GM23338 (cell line): Measurements from ENCODE around the gene TNS3. TPM values are rescaled to one million over a fixed set of nuclear protein-coding genes. Genes with fewer than 3 reads are reported as not detected.

Experiments
- ATAC-seq: fragments of 200-7000 bp; cut with Tn5 transposase; 3 replicates; pipeline ENCODE4 v1.9.1; 2020
- DNase-seq: peaks from one replicate; pipeline ENCODE4 v3.0.0-alpha.2; 2015; ENCODE audit warnings: low spot score
- H2AFZ ChIP-seq: fragments of 200-600 bp; sonication (generic); 2 replicates; pipeline ENCODE4 v1.8.0; 2016; ENCODE audit warnings: antibody characterized with exemption, mild to moderate bottlenecking, moderate library complexity
- H3F3A ChIP-seq: fragments of 200-600 bp; sonication (generic); replicated peaks from 2 replicates; pipeline ENCODE4 v1.8.0; 2017; ENCODE audit warnings: antibody characterized with exemption, mixed run types, low read depth
- H3K27ac ChIP-seq: fragments of 200-600 bp; sonication (generic); 2 replicates; pipeline ENCODE4 v1.6.1; 2016; ENCODE audit warnings: low read depth
- H3K27me3 ChIP-seq: fragments of 200-600 bp; sonication (generic); 2 replicates; pipeline ENCODE4 v1.8.0; 2016; ENCODE audit warnings: mild to moderate bottlenecking, mixed run types, moderate library complexity; ENCODE audit not compliant: insufficient read depth
- H3K36me3 ChIP-seq: fragments of 200-600 bp; sonication (generic); 2 replicates; pipeline ENCODE4 v1.8.0; 2016; ENCODE audit warnings: mild to moderate bottlenecking; ENCODE audit not compliant: insufficient read depth
- H3K4me1 ChIP-seq: fragments of 200-600 bp; sonication (generic); 2 replicates; pipeline ENCODE4 v1.8.0; 2016; ENCODE audit warnings: mild to moderate bottlenecking, moderate library complexity; ENCODE audit not compliant: insufficient read depth
- H3K4me2 ChIP-seq: fragments of 200-600 bp; sonication (generic); 2 replicates; pipeline ENCODE4 v1.7.1; 2017; ENCODE audit warnings: mixed run types
- H3K4me3 ChIP-seq: fragments of 200-600 bp; sonication (generic); 2 replicates; pipeline ENCODE4 v1.6.1; 2016; ENCODE audit warnings: mixed run types
- H3K79me2 ChIP-seq: fragments of 200-600 bp; sonication (generic); replicated peaks from 2 replicates; pipeline ENCODE4 v1.8.0; 2017; ENCODE audit warnings: mild to moderate bottlenecking; ENCODE audit not compliant: insufficient read depth
- H3K9me2 ChIP-seq: fragments of 200-600 bp; sonication (generic); 2 replicates; pipeline ENCODE4 v1.8.0; 2017; ENCODE audit not compliant: insufficient read depth
- H4K20me1 ChIP-seq: fragments of 200-600 bp; sonication (generic); replicated peaks from 2 replicates; pipeline ENCODE4 v1.8.0; 2017; ENCODE audit warnings: mild to moderate bottlenecking; ENCODE audit not compliant: insufficient read depth
- H3K27ac Mint-ChIP-seq: 2 replicates; pipeline ENCODE4 v1.8.0; 2020; ENCODE audit warnings: inconsistent platforms, mild to moderate bottlenecking, moderate library complexity, mixed read lengths
- H3K27me3 Mint-ChIP-seq: 3 replicates; pipeline ENCODE4 v1.8.0; 2022; ENCODE audit warnings: low read depth, mild to moderate bottlenecking, moderate library complexity, mixed read lengths, inconsistent platforms; ENCODE audit not compliant: insufficient read depth, poor library complexity
- H3K36me3 Mint-ChIP-seq: 3 replicates; pipeline ENCODE4 v1.8.0; 2021; ENCODE audit warnings: low read depth, mild to moderate bottlenecking, inconsistent platforms, moderate library complexity, mixed read lengths
- H3K4me1 Mint-ChIP-seq: 3 replicates; pipeline ENCODE4 v1.8.0; 2020; ENCODE audit warnings: mild to moderate bottlenecking, inconsistent platforms, mixed read lengths
- H3K4me3 Mint-ChIP-seq: 3 replicates; pipeline ENCODE4 v1.8.0; 2021; ENCODE audit warnings: moderate library complexity, mild to moderate bottlenecking, inconsistent platforms, mixed read lengths
- H3K9me3 Mint-ChIP-seq: 3 replicates; pipeline ENCODE4 v1.8.0; 2020; ENCODE audit warnings: moderate library complexity, mild to moderate bottlenecking, inconsistent platforms, mixed read lengths
- EZH2 ChIP-seq: fragments of 200-600 bp; sonication (generic); IDR thresholded peaks from one replicate; pipeline ENCODE4 v1.8.0; 2017; ENCODE audit warnings: antibody characterized with exemption, mild to moderate bottlenecking, low read depth; ENCODE audit not compliant: unreplicated experiment
- NANOG ChIP-seq: IDR thresholded peaks from 2 replicates; pipeline ENCODE4 v1.6.1; 2016; ENCODE audit warnings: antibody characterized with exemption, borderline replicate concordance
- ZNF114 ChIP-seq: fragments of 250-450 bp; sonication (Bioruptor Pico); IDR thresholded peaks from 2 replicates; pipeline ENCODE4 v1.5.0; 2020; ENCODE audit warnings: mild to moderate bottlenecking, moderate library complexity
- ZNF331 ChIP-seq: fragments of 250-450 bp; sonication (Bioruptor Pico); IDR thresholded peaks from 2 replicates; pipeline ENCODE4 v1.5.0; 2020; ENCODE audit warnings: low read depth, mild to moderate bottlenecking, moderate library complexity
- polyA plus RNA-seq: library from polyadenylated mRNA; unstranded; fragments of >200 nt; fragmentation: Nextera tagmentation; extraction: Ambion mirVana; gene quantifications from 2 replicates; pipeline ENCODE4 v1.2.1, GENCODE V29; 2016
- total RNA-seq: library from RNA; depleted of rRNA; stranded (reverse); fragments of >200 nt; shearing (Covaris generic); gene quantifications from 2 replicates; pipeline ENCODE4 v1.2.3, GENCODE V29; 2014
- TF ChIP-seq, protein P1 (sequence below), 2 experiments: fragments of 200-600 bp in 1 of 2; sonication (generic) in 1 of 2; conservative IDR thresholded peaks; 2 replicates each; pipeline versions ENCODE4 v1.5.1 to v1.6.1; 2016 to 2017; ENCODE audit warnings: antibody characterized with exemption in 2 of 2, low read depth in 2 of 2, mild to moderate bottlenecking in 2 of 2, moderate library complexity in 1 of 2
- TF ChIP-seq, protein P2 (sequence below): fragments of 250-450 bp; sonication (Bioruptor Pico); IDR thresholded peaks from 2 replicates; pipeline ENCODE4 v1.5.0; 2020; ENCODE audit warnings: mild to moderate bottlenecking, moderate library complexity
- TF ChIP-seq, protein P3 (sequence below): IDR thresholded peaks from one replicate; pipeline ENCODE4 v1.6.1; 2018; ENCODE audit warnings: antibody characterized with exemption; ENCODE audit not compliant: unreplicated experiment

The TNS3 gene
- total and polyA plus RNA-seq, 2 experiments from 2014 or later, result 6.2 to 28.7 TPM

DNA sequence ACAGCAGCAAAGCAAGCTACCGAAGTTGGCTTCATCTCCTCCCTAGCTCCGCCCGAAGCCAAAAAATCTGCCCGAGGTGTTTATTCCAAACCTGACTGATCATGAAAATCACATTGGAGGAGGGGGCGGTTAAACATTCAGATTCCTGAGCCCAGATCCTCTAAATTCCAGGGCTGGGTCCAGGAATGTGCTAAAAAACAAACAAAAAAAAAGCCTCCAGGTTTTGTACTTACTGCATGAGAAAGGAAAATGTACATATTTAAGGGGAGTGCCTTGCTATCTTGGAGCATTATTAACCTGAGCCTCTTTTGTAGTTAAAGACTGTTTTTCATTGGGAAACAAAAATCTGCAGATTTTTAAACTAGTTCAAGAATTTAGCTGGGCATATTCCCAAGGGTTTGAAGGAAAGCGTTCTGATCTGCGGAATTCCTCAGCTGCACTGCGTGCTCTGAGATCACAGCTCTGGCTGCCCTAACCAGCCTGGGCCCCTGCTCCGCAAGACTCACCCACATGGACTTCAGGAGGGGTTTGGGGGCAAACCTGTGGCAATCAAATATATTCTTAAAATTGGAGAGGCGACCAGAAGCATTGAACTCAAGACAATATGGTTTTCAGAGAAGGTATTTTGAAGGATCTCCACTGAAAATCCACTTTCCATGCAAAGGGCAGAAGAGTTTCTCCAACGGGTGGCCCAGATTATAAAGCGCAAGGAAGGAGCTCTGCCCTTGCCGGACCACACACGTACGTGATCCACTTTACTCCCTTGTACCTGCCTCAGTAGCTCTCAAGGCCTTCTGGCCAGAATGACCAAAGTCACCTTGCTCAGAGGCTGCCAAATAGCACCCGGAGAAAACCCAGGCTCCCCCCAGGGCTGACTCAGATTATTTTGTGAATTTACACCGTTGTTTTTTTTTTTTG is 10.0 kb upstream of the TNS3 start:
- H3F3A ChIP-seq, result no peaks in the 10 kb centered on the region
- H3K27ac Mint-ChIP-seq, result peak overlapping the region; percentile 64; the same call in 1 of the 2 replicates
- H3K36me3 Mint-ChIP-seq, result peaks cover 7% of the 10 kb centered on the region
- ATAC-seq (peak; percentile 79), DNase-seq (peak; percentile 86)
- no peak overlapping the region for H3K4me3 ChIP-seq
- peaks cover 25% of the 10 kb centered on the region for H3K4me1 Mint-ChIP-seq
- peaks cover 18% of the 10 kb centered on the region for H3K27me3 Mint-ChIP-seq
- H3K9me3 Mint-ChIP-seq, result peaks cover 19% of the 10 kb centered on the region
- H4K20me1 ChIP-seq, result no peaks in the 10 kb centered on the region
- peaks cover 13% of the 10 kb centered on the region for H3K4me1 ChIP-seq
- peak overlapping the region; percentile 81 for H3K27ac ChIP-seq
- TF ChIP-seq NANOG, result no peak
- no peak for TF ChIP-seq EZH2
- TF ChIP-seq ZNF331 (CRISPR knock-in tag), result no peak
- TF ChIP-seq, protein P1, sequence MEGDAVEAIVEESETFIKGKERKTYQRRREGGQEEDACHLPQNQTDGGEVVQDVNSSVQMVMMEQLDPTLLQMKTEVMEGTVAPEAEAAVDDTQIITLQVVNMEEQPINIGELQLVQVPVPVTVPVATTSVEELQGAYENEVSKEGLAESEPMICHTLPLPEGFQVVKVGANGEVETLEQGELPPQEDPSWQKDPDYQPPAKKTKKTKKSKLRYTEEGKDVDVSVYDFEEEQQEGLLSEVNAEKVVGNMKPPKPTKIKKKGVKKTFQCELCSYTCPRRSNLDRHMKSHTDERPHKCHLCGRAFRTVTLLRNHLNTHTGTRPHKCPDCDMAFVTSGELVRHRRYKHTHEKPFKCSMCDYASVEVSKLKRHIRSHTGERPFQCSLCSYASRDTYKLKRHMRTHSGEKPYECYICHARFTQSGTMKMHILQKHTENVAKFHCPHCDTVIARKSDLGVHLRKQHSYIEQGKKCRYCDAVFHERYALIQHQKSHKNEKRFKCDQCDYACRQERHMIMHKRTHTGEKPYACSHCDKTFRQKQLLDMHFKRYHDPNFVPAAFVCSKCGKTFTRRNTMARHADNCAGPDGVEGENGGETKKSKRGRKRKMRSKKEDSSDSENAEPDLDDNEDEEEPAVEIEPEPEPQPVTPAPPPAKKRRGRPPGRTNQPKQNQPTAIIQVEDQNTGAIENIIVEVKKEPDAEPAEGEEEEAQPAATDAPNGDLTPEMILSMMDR (conservative IDR thresholded peaks at IDR 0.05; ENCODE audit: low read depth in 2 of 2), result no peak
- H3K27me3 ChIP-seq, result no peaks in the 10 kb centered on the region
- peaks cover under 1% of the 10 kb centered on the region; the same call in 1 of the 2 replicates for H3K36me3 ChIP-seq
- H2AFZ ChIP-seq, result peak overlapping the region; percentile 3; the same call in 1 of the 2 replicates
- no peaks in the 10 kb centered on the region for H3K9me2 ChIP-seq
- peak overlapping the region; percentile 0 for H3K4me2 ChIP-seq
- H3K79me2 ChIP-seq, result no peaks in the 10 kb centered on the region
- H3K4me3 Mint-ChIP-seq, result no peak overlapping the region

DNA sequence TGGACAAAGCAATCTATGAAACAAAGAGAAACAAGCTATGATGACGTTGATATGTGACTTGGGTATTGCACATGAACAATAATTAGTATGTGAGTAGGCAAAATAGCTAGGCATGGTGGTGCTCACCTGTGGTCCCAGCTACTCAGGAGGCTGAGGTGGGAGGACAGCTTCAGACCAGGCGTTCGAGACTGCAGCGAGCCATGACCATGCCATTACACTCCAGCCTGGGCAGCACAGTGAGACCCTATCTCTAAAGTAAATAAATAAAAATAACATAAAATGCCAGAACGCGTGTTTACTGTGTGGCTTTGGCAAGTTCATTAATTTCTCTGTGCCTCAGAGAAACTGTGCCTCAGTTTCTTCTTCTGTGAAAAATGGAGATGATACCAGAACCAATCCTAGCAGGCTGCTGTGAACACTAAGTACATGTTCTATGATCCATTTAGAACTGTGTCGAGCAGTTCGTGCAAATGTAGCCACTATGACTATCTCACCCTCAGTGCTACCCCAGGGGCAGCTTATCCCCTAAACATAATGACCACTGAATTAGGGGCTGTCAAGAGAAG is 9.3 kb upstream of the TNS3 start:
- Mint-ChIP-seq H3K4me1 (peaks cover 28% of the 10 kb centered on the region), H3K27ac (no peak overlapping the region), H3K4me3 (no peak overlapping the region), H3K36me3 (peaks cover 3% of the 10 kb centered on the region; the same call in 1 of the 3 replicates), H3K27me3 (peaks cover 15% of the 10 kb centered on the region), H3K9me3 (peaks cover 12% of the 10 kb centered on the region)
- Histone ChIP-seq H3F3A (no peaks in the 10 kb centered on the region), H3K9me2 (no peaks in the 10 kb centered on the region), H3K4me3 (no peak overlapping the region), H3K36me3 (no peaks in the 10 kb centered on the region; the same call in 1 of the 2 replicates), H3K27ac (peak overlapping the region; percentile 33), H3K4me1 (peaks cover 15% of the 10 kb centered on the region), H3K27me3 (no peaks in the 10 kb centered on the region), H4K20me1 (no peaks in the 10 kb centered on the region), H3K4me2 (no peak overlapping the region), H3K79me2 (no peaks in the 10 kb centered on the region), H2AFZ (no peak overlapping the region)
- ATAC-seq, result no peak
- no peak for DNase-seq
- TF ChIP-seq, protein P2, sequence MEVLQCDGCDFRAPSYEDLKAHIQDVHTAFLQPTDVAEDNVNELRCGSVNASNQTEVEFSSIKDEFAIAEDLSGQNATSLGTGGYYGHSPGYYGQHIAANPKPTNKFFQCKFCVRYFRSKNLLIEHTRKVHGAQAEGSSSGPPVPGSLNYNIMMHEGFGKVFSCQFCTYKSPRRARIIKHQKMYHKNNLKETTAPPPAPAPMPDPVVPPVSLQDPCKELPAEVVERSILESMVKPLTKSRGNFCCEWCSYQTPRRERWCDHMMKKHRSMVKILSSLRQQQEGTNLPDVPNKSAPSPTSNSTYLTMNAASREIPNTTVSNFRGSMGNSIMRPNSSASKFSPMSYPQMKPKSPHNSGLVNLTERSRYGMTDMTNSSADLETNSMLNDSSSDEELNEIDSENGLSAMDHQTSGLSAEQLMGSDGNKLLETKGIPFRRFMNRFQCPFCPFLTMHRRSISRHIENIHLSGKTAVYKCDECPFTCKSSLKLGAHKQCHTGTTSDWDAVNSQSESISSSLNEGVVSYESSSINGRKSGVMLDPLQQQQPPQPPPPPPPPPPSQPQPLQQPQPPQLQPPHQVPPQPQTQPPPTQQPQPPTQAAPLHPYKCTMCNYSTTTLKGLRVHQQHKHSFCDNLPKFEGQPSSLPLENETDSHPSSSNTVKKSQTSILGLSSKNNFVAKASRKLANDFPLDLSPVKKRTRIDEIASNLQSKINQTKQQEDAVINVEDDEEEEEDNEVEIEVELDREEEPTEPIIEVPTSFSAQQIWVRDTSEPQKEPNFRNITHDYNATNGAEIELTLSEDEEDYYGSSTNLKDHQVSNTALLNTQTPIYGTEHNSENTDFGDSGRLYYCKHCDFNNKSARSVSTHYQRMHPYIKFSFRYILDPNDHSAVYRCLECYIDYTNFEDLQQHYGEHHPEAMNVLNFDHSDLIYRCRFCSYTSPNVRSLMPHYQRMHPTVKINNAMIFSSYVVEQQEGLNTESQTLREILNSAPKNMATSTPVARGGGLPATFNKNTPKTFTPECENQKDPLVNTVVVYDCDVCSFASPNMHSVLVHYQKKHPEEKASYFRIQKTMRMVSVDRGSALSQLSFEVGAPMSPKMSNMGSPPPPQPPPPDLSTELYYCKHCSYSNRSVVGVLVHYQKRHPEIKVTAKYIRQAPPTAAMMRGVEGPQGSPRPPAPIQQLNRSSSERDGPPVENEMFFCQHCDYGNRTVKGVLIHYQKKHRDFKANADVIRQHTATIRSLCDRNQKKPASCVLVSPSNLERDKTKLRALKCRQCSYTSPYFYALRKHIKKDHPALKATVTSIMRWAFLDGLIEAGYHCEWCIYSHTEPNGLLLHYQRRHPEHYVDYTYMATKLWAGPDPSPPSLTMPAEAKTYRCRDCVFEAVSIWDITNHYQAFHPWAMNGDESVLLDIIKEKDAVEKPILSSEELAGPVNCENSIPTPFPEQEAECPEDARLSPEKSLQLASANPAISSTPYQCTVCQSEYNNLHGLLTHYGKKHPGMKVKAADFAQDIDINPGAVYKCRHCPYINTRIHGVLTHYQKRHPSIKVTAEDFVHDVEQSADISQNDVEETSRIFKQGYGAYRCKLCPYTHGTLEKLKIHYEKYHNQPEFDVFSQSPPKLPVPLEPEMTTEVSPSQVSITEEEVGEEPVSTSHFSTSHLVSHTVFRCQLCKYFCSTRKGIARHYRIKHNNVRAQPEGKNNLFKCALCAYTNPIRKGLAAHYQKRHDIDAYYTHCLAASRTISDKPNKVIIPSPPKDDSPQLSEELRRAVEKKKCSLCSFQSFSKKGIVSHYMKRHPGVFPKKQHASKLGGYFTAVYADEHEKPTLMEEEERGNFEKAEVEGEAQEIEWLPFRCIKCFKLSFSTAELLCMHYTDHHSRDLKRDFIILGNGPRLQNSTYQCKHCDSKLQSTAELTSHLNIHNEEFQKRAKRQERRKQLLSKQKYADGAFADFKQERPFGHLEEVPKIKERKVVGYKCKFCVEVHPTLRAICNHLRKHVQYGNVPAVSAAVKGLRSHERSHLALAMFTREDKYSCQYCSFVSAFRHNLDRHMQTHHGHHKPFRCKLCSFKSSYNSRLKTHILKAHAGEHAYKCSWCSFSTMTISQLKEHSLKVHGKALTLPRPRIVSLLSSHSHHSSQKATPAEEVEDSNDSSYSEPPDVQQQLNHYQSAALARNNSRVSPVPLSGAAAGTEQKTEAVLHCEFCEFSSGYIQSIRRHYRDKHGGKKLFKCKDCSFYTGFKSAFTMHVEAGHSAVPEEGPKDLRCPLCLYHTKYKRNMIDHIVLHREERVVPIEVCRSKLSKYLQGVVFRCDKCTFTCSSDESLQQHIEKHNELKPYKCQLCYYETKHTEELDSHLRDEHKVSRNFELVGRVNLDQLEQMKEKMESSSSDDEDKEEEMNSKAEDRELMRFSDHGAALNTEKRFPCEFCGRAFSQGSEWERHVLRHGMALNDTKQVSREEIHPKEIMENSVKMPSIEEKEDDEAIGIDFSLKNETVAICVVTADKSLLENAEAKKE, result no peak
- no peak for TF ChIP-seq ZNF114 (CRISPR knock-in tag)
- TF ChIP-seq, protein P3, sequence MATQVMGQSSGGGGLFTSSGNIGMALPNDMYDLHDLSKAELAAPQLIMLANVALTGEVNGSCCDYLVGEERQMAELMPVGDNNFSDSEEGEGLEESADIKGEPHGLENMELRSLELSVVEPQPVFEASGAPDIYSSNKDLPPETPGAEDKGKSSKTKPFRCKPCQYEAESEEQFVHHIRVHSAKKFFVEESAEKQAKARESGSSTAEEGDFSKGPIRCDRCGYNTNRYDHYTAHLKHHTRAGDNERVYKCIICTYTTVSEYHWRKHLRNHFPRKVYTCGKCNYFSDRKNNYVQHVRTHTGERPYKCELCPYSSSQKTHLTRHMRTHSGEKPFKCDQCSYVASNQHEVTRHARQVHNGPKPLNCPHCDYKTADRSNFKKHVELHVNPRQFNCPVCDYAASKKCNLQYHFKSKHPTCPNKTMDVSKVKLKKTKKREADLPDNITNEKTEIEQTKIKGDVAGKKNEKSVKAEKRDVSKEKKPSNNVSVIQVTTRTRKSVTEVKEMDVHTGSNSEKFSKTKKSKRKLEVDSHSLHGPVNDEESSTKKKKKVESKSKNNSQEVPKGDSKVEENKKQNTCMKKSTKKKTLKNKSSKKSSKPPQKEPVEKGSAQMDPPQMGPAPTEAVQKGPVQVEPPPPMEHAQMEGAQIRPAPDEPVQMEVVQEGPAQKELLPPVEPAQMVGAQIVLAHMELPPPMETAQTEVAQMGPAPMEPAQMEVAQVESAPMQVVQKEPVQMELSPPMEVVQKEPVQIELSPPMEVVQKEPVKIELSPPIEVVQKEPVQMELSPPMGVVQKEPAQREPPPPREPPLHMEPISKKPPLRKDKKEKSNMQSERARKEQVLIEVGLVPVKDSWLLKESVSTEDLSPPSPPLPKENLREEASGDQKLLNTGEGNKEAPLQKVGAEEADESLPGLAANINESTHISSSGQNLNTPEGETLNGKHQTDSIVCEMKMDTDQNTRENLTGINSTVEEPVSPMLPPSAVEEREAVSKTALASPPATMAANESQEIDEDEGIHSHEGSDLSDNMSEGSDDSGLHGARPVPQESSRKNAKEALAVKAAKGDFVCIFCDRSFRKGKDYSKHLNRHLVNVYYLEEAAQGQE, result no peak
